HG03280 (cell line): ENCODE measurements around the gene IFT43.

Source experiments
- ATAC-seq: cut with Tn5 transposase; IDR thresholded peaks from one replicate; pipeline ENCODE4 v1.9.1; 2021; ENCODE audit warnings: mild to moderate bottlenecking, moderate library complexity; ENCODE audit not compliant: unreplicated experiment

Gene IFT43

GRCh38 chr14:75985618-75986438 is at the start of gene IFT43:
Gene IFT43, plus strand, starts transcription at chr14:75985763. Its CDS starts 24 bp downstream, at chr14:75985787.
- peak; percentile 57 for ATAC-seq

DNA sequence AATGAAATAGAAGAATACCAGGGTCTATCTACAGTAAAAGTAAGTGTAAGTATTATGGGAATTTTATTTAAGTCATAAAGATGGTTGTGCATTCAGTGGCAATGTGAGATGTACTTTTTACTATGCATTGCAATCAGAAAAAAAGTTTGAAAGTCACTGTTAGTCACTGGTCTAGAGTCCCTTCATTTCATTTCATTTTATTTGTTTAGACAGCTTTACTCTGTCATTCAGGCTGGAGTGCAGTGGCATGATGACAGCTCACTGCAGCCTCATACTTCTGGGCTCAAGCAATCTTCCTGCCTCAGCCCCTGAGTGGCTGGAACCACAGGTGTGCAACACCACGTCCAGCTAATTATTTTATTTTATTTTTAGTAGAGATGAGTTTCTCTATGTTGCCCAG is 46.4 kb upstream of the IFT43 start:
- ATAC-seq = no peak

DNA sequence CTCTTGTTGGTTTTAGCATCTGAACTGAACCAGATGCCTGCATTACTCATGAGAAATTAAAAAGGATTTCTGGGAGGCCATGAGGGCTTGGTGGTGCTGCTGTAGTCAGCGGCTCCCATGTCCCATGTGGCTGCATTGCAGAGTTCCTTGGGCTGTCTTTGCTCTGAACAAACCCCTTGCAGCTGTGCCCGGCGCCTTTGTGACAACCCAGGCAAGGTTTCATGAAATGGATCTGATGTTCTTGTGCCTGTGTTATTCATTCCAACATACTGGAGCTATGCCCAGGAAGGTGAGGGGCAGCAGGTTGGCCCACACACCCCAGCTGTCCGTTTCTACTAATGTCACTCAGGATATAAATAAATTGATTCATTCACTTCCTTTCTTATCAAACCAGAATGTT is 44.5 kb upstream of the IFT43 start:
- ATAC-seq = no peak

DNA sequence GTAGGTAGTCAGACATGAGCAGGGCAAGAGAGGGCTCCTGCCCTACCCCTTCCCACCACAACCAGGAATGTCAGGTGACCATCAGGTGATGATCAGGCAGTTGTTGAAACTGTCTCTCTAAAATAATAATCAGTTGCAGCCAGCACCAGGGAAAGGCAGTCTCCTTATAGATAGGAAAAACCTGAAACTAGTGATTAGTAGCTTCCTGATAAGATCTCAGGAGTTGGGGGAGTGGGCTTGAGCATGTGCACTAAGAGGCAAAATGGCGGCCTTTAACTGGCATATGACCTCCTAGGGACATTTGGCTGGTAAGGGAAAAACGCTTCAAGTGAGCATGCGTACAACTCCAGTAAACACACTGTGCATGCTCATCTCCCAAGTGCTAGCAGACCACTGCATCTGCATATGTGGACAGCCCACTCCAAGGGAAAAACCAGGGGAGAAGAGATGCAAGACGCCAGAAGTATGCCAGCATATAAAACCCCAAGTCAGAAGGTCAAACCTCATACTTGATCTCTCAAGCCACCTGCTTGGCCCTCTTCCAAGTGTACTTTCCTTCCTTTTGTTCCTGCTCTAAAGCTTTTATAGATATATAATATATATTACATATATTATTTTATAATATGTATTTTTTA is 40.8 kb upstream of the IFT43 start:
- ATAC-seq = no peak

- no peak for ATAC-seq
Measured at GRCh38 chr14:75946785-75947184, 38.8 kb upstream of the IFT43 start.

DNA sequence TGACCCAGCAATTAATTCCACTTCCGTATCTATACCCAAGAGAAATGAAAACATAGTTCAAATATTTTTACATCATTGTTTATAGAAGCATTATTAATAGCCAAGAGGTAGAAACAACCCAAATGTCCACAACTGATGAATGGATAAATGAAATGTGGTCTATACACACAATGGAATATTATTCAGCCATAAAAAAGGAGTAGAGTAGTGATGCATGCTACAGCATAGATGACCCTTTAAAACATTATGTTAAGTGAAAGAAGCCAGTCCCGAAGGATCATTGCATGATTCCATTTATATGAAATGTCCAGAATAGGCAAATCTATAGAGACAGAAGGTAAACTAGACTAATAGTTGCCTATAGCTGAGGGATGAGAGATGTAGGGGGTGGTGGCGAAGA is 33.1 kb upstream of the IFT43 start:
- ATAC-seq = no peak

- ATAC-seq = no peak
Measured at GRCh38 chr14:75959031-75959430, 26.5 kb upstream of the IFT43 start.

DNA sequence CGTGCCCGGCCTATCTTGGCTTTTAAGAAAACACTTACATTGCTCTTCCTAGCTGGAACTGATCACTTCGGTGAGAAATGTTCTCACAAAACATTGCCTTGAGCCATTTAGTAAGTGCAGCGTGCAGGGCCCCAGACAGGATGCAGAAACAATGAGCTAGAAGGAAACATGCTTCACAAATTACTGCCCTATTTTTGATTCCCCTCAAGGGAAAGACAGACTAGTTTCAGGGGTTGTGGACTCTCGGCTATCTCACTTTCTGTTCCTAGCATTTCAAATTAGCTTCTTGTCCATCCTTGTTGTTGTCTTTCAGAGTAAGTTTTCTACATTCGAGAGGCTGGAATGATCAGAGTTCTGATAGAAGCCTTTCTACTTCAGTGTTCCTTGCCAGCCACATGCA is 25.3 kb upstream of the IFT43 start:
- ATAC-seq = no peak

- no peak for ATAC-seq
Measured at GRCh38 chr14:75961662-75962061, 23.9 kb upstream of the IFT43 start.

DNA sequence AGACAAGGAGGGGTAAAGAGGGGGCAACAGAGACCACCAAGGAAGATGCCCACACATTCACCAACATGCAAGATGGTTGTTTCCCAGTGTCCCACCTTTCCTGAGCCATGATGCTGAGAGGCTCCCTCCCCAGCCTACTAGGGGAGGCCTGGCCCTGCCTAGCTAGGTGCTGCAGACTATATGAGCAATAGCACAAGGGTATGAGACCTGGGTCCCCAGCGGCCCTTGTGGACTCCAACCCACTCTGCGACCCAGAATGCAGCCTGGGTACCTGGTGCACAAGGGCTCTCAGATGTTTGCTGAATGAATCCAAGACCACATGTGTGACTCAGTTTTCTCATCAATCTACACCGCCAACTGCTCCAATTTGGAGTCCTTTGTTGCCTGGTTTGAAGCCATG is 17.7 kb upstream of the IFT43 start:
- no peak for ATAC-seq

GRCh38 chr14:75968456-75968855 is 17.1 kb upstream of the IFT43 start:
- no peak for ATAC-seq

DNA sequence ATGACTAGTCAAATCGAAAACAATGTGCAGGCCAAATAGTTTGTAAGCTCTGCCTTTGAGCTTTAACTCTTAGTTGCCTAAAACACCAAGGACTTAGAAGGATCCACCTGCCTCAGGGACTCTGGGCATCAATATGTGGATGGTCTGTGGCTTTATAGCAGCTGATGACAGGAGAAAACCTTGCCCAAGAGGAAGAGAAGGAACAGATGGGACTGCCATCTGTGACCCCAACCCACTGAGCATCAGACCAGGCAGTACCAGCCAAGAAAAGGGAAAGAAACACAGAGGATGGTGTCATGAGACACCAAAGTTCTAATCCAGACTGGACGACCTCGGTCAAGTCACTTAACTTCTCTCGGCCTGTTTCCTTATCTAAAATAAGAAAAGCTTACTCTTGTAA is 16.4 kb upstream of the IFT43 start:
- no peak for ATAC-seq

GRCh38 chr14:75969891-75970290 is 15.7 kb upstream of the IFT43 start:
- no peak for ATAC-seq

DNA sequence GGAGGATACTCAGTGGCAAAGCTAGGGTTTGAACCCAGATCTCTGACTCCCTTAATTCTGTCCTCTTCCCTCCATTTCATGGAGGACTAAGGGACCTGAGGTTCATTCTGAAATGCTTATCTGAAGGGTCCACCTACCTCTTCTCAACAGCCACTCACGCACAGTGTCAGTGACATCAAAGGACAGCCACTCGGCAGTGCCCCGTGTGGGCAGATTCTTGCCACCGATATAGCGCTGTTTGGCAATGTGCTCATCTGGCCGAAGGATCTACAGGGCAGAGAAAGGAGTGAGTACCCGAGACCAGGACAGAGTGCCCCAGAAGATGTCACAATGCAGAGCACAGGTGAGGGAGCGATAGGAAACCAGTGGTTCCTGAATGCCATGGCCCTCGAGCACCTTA is 14.6 kb upstream of the IFT43 start:
- ATAC-seq = no peak

DNA sequence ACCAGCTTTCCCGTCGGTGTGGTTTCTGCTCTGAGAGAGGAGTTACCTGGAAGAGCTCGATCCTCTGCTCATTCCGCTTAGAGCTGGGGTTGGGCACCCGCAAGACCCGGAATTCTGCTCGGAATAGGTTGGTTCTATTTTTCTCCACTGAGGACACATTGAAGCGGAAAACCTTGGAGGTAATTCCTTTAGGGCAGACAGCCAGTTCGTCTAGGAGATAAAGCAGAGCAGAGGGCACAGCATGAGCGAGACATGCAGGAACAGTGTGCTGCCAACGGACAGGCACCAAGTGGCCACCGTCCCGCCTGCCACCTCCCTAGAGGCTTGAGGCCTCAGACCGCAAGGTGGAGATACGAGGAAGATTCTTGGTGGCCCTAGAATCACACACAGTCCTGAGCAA is 14.1 kb upstream of the IFT43 start:
- ATAC-seq = no peak

DNA sequence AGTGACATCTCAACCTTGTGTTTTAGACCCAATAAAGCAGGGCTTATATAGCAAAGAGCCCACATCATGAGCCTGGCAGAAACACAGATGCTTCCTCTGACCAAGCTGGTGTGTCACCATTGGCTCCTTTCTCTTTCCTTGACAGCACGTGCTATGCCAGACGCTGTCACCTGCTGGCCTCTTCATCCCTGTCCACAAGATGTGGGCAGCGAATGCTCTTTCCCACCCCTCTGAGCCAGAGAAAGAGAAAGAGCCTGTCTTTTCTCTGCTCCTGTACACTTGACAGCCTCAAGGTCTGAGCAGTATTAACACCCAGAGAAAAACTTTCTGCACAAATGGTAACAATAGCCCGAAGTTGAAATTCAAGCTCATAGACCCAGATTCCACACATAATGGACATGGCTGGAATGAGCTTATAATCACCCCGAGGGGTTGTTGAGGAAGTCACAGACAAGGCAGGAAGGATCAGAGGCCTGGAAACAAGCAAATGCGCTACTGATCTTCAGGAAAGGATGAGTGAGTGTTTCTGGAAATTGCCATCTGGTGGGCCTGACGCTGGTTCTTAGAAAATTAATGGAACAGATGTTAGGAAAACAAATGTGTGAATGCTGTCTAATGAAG is 12.7 kb upstream of the IFT43 start:
- ATAC-seq = no peak

DNA sequence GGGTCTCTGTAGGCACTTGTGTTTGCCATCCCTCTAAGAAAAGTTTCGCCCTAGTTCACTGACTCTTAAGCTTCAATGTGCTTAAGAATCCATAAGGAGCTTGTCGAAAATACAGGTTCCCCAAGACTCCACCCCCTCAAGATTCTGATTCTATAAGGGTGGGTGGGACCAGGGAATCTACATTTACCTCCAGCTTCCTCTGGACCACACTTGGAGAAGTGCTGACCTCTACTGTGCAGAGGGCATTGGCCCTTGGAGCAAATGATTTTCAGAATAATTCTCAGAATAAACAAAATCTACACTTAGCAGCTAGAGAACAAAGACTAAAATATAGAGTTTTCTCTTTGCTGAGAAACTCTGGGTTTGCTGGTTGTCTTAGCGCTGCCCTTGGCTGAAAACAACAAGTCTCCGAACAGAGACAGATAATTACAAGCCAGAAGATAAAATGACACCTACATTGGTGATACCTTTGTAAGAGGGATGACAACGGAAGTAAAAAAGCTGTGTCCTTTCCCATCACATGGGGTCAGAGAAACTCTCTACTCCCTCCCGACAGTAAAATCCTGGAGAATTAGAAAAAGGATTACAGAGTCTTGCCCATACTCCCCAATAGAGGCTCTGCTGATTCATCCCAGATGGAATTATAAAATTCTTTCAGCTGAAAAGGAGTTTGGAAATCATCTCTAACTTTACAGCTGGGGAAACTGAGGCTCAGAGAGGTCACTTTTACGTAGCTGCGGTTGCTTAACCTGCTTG is 8.6 kb upstream of the IFT43 start:
- no peak for ATAC-seq

GRCh38 chr14:75977582-75977943 is 8.0 kb upstream of the IFT43 start:
- ATAC-seq = no peak

GRCh38 chr14:75978249-75978731 is 7.3 kb upstream of the IFT43 start:
- no peak for ATAC-seq

DNA sequence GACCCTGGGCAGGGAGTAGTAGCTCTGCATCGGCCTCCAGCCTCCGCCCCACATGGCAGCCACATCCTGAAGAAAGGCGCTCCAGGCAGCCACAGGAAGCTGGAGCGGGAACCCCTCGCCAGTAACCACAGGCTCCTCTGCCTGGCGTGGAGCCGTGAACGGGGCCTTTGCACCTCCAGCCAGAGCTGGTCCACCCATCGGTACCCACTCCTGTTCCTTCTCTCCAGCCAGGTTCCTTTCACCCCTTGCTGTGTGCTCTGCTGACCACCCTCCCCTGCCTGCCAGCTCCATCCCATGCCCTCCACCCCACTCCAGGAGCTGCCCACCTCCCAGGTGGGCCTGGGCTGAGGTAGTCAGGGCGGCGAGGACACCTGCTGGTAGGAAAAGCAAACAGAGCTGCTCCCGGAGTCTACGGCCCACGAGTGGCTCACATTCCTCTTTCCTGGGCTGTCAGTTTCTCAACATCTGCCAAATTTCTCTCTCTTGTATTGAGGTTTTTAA is 6.4 kb upstream of the IFT43 start:
- ATAC-seq = no peak
